Sciatic nerve (tissue), 2 donors: ENCODE data around the gene EIF4EBP2. TPM values are rescaled to one million over a fixed set of nuclear protein-coding genes. Genes with fewer than 3 reads are reported as not detected.

Source experiments
- ATAC-seq: fragments of 200-7000 bp; cut with Tn5 transposase; one replicate; pipeline ENCODE4 v1.9.1; 2020; ENCODE audit warnings: mild to moderate bottlenecking, moderate library complexity
- DNase-seq: peaks from one replicate; pipeline ENCODE4 v3.0.0-alpha.2; 2020; ENCODE audit warnings: low spot score
- intact Hi-C: fragments of 100-400 bp; cut with DNase I; formaldehyde crosslinking; loops from one replicate; pipeline ENCODE4 v1.14.2; 2022
- total RNA-seq: library from RNA; stranded (reverse); fragmentation: NEBNext Ultra II Directional; extraction: Animal tissue kit (Norgen Biotek cat#: 25700); gene quantifications from one replicate; pipeline ENCODE4 v1.2.1, GENCODE V29; 2021
- donor health status: DM: no; HTN: no; CAD: no.
- donor health status: DM: no; HTN: no; CAD: no.

EIF4EBP2 gene
- total RNA-seq, 1 donor from 2014 or later = 57.8 TPM

GRCh38 chr10:70374775-70375614, 28.9 kb upstream of the EIF4EBP2 start:
- ATAC-seq (no peak), DNase-seq (no peak)
- intact Hi-C loops = no loop called here

- ATAC-seq (no peak), DNase-seq (no peak)
- intact Hi-C loops = no loop called here
Measured at GRCh38 chr10:70376436-70377378, 27.2 kb upstream of the EIF4EBP2 start.

- ATAC-seq (no peak), DNase-seq (no peak)
- intact Hi-C loops = no loop called here
Measured at GRCh38 chr10:70378122-70378521, 25.8 kb upstream of the EIF4EBP2 start.

GRCh38 chr10:70379581-70380176, 24.3 kb upstream of the EIF4EBP2 start:
- intact Hi-C loops = no loop called here
- ATAC-seq = no peak

GRCh38 chr10:70380350-70381135, 23.4 kb upstream of the EIF4EBP2 start:
- intact Hi-C loops = no loop called here
- ATAC-seq (no peak), DNase-seq (no peak)

More at GRCh38 chr10:70379581-70380176, 24.3 kb upstream of the EIF4EBP2 start:
- no peak for DNase-seq

GRCh38 chr10:70381471-70382421, 22.2 kb upstream of the EIF4EBP2 start:
- intact Hi-C loops = no loop called here
- ATAC-seq = peak; percentile 36
- peak; percentile 71 for DNase-seq

GRCh38 chr10:70391654-70392053, 12.3 kb upstream of the EIF4EBP2 start:
- DNase-seq = no peak
- no peak for ATAC-seq
- intact Hi-C loops = no loop called here

GRCh38 chr10:70396140-70396539, 7.8 kb upstream of the EIF4EBP2 start:
- no peak for ATAC-seq

GRCh38 chr10:70399177-70399576, 4.8 kb upstream of the EIF4EBP2 start:
- ATAC-seq (no peak), DNase-seq (no peak)
- intact Hi-C loops = no loop called here

More at GRCh38 chr10:70396140-70396539, 7.8 kb upstream of the EIF4EBP2 start:
- intact Hi-C loops = no loop called here
- no peak for DNase-seq

- DNase-seq (no peak), ATAC-seq (no peak)
- intact Hi-C loops = no loop called here
Measured at GRCh38 chr10:70403483-70404035, 386 bp upstream of the EIF4EBP2 start.

- DNase-seq (no peak), ATAC-seq (no peak)
- intact Hi-C loops = no loop called here
Measured at GRCh38 chr10:70404787-70405036, 767 bp downstream of the EIF4EBP2 start.

- intact Hi-C loops = no loop called here
- peak; percentile 96 for ATAC-seq
- DNase-seq = peak; percentile 85
Measured at GRCh38 chr10:70405037-70405824, 1.3 kb downstream of the EIF4EBP2 start.

- intact Hi-C loops = no loop called here
- ATAC-seq (no peak), DNase-seq (no peak)
Measured at GRCh38 chr10:70409772-70410171, 5.8 kb downstream of the EIF4EBP2 start.

GRCh38 chr10:70410608-70411007, 6.7 kb downstream of the EIF4EBP2 start:
- no peak for DNase-seq
- no peak for ATAC-seq
- intact Hi-C loops = no loop called here

GRCh38 chr10:70412356-70412755, 8.4 kb downstream of the EIF4EBP2 start:
- DNase-seq = no peak
- intact Hi-C loops = no loop called here
- no peak for ATAC-seq

GRCh38 chr10:70417568-70417967, 13.6 kb downstream of the EIF4EBP2 start:
- intact Hi-C loops = no loop called here
- no peak for DNase-seq
- ATAC-seq = no peak

- DNase-seq (no peak), ATAC-seq (no peak)
- intact Hi-C loops = no loop called here
Measured at GRCh38 chr10:70418229-70418628, 14.3 kb downstream of the EIF4EBP2 start.
